T-helper 1 cell treated with Interleukin-12 subunit alpha and Interleukin-12 subunit beta and Interleukin-4 antibody, amounts not matched to agents 30 ng/mL and 1 ng/mL, for 36 hours (primary cell): ENCODE results near the gene MAP1S. TPM values are rescaled to one million over a fixed set of nuclear protein-coding genes. Genes with fewer than 3 reads are reported as not detected.
"Not testable (repeated sequence)": the region's sequence is repeated elsewhere in the genome, so short reads cannot be mapped to it uniquely, and the experiment has no call there.

Source experiments
- intact Hi-C: fragments of 100-400 bp; cut with micrococcal nuclease; formaldehyde crosslinking; loops from one replicate; pipeline ENCODE4 v1.15.1; 2024
- total RNA-seq: library from RNA; stranded (reverse); gene quantifications from 2 replicates; pipeline ENCODE4 v1.2.3, GENCODE V29; 2022

Gene MAP1S
- total RNA-seq, 1 donor from 2014 or later, result 70.8 TPM

DNA sequence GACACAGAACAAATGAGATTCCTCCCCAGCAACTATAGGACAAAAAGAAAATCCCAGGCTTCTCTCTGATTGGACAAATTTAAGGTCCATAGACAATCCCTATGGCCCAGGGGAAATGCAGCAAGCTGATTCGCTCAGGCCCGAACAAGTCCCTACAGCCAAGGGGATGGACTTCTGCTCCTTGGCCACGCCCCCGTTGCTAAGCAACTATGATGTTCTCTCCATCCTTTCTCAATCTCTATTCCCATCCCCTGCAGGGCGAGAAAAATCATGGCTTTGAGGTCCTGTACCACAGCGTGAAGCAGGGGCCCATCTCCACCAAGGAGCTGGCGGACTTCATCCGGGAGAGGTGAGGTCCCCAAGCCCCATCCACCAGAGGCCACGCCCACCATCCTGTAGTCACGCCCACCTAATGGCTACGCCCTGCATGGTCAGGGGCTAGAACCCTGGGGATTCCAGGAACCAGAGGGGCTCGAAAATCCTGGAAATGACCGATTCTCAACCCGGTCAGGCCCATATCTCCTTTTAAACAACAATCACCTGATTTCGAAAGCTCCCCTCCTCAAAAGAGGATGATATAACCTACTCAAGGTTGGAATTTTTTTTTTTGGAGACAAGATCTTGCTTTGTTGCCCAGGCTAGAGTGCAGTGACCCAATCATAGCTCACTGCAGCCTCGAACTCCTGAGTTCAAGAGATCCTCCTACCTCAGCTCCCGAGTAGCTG, 43.4 kb downstream of the MAP1S start:
- intact Hi-C loops, result no loop called here

DNA sequence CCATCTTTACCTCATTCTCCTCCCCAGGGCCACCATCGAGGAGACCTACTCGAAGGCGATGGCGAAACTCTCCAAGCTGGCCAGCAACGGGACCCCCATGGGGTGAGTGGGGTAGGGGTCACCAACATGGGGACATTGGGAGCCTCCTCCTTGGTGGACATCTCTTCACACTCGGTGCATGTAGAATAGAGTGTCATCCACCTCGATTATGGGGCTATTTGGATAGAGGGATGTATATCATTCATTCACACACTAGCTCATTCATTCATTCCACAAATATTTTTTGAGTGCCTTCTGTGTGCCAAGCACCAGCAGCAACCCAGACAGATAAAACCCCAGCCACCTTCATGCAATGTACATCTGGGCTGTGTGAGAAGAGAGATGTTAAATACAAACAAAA, 45.1 kb downstream of the MAP1S start:
- intact Hi-C loops, result no loop called here

DNA sequence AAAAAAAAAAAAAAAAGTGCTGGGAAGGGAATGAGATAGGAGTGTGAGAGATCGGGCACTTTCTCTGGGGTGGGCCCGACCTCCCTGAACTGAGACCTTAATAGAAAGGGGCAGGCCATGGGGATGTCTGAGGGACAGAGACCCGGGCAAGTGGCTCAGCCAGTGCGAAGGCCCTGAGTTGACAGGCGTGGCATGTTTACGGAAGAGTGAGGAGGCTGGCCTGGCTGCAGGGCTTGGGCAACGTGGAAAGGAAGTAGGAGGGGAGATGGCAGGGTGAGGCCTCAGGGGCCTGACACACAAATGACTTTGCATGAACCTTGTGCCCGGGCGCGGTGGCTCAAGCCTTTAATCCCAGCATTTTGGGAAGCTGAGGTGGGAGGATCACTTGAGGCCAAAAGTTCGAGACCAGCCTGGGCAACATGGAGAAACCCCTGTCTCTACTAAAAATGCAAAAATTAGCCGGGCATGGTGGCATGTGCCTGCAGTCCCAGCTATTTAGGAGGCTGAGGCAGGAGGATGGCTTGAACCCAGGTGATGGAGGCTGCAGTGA, 45.9 kb downstream of the MAP1S start:
- intact Hi-C loops, result no loop called here

DNA sequence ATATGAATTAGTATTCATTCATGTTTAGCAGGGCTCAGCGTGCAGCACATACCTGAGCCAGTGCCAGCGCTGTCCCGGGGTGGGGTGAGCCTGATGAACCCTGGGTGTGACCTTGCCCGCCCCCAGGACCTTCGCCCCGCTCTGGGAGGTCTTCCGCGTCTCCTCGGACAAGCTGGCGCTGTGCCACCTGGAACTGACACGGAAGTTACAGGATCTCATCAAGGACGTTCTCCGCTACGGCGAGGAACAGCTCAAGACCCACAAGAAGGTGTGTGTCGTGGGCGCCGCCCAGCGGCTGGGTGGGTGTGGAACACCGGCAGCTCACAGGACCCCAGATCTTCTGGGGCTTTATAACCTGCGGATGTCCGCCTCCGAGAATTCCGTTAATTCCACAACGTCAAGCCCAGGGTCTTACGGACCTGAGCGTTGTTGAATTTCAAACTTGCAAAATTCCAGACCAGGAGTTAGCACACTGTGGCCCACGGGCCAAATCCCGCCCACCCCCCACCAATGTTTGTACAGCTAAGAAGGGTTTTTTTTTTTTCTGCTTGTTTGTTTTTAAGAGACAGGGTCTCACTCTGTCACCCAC, 47.4 kb downstream of the MAP1S start:
- intact Hi-C loops, result loop anchor here (1.0 kb wide), 1 partner anchor 63 kb away; no protein-coding TSS in a partner anchor

DNA sequence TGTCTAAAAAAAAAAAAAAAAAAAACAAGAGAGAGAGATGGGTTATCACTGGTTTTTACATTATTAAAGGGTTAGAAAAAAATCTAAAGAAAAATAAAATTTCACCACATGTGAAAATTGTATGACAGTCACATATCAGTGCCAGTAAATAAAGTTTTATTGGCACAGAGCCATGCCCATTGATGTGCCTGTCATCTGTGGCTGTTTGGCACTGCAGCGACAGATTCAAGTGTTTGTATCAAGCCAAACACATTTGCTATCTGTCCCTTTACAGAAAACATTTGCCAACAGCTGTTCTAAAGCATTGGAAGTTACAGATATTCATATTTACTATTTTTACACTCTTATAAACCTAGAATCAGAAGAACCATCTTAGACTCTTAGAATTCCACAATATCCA, 48.3 kb downstream of the MAP1S start:
- intact Hi-C loops, result no loop called here

DNA sequence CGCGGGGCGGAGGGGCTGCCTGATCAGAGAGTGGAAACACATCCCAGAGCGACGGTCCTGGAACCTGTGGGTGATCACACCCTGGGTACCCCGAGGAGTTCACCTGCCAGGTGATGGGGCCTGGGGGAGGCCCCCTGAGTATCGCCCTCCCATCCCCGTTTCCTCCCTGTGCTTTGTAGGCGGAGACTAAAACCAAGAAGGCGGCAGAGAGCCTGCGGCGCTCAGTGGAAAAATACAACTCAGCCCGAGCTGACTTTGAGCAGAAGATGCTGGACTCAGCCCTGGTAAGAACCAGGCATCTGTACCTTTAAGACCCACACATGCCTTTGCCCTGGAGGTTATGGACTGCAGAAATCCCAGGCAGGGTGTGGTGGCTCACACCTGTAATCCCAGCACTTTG, 51.3 kb downstream of the MAP1S start:
- intact Hi-C loops, result no loop called here

DNA sequence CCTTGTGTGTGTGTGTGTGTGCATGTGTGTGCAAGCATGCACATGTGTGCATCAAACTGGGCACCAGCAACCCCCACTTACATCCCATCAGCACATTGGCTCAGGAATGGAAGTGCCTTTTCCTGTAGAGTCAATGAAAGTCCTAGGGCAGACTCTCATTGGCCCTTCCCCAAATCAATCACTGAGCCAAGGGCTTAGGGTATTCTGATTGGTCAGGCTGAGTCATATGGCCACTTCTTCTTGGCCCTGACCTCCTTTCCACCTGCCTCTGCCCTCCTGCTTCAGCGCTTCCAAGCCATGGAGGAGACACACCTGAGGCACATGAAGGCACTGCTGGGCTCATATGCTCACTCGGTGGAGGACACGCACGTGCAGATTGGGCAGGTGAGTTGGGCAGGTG, 52.9 kb downstream of the MAP1S start:
- intact Hi-C loops, result no loop called here

DNA sequence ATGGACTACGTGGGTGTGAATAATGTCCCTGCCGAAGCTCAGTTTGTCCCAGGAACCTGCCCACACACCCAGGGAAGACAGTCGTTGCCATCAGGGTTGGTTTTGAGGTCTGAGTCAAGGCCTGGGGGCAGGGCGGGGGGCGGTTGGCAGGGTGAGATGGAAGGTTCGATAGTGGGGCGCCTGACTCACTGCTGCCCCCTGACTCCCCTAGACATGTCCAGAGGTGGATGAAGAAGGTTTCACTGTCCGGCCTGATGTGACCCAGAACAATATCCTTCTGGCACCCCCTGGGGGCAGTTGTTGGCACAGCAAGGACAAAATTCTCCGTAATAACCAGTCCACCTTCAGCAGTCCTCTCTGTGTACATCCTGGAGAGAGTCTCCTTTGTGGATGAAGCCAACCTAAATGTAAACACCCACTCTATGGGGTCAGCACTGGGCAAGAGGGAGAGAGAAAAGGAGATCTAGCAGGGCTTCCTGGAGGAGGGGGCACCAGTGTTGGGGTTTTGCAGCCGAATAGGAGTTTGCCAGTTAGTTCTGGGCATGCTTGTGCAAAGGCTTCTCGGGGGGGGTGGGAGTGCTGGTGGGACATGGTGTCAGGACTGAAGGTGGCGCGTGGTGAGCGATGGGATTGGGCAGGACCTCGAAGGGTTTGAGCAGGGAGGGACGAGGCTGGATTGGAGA, 56.1 kb downstream of the MAP1S start:
- intact Hi-C loops, result loop anchor here (1.0 to 2.0 kb wide), 2 partner anchors 9 to 71 kb away; no protein-coding TSS in a partner anchor

DNA sequence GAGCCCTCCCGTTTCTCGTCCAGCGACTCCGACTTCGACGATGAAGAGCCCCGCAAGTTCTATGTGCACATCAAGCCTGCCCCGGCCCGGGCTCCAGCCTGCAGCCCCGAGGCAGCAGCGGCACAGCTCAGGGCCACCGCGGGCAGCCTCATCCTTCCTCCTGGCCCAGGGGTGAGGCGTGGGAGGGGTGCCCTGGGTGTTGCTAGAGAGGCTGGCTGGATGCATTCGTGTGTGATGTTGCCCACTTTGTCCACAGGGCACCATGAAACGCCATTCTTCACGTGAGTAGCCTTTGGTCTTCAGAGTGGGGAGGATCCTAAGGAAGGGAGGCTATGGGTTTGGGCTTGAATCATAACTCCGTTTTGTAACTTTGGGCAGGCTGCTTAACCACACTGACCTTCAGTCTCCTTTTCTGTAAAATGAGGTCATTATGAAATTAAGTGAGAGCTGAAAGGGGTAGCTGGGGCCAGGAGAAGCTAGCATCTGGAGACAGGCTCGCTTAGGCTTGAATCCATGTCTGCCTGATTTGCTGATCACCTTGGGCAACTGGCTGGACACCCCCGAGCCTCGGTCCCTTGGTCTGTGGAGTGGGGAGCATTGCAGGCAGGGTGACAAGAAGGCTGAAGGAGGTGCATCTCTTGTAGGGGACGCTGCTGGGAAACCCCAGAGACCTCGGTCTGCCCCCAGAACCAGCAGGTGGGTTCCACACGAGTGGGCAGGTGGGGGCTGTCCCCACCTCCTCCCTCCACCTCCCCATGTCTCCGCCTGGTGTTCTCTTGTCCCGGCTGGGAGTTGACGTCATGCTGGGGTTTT, 56.9 kb downstream of the MAP1S start:
- intact Hi-C loops, result loop anchor here (1.0 to 2.0 kb wide), 2 partner anchors 8 to 71 kb away; no protein-coding TSS in a partner anchor

DNA sequence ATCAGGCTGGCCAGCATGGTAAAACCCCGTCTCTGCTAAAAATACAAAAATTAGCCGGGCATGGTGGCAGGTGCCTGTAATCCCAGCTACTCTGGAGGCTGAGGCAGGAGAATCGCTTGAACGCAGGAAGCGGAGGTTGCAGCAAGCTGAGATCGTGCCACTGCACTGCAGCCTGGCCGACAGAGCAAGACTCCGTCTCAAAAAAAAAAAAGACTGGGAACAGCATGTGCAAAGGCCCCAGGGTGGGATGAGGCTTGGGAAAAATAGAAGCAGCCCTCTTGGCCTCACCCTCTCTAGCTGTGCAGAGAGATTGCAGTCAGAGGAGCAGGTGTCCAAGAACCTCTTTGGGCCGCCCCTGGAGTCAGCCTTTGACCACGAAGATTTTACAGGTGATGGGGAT, 58.6 kb downstream of the MAP1S start:
- intact Hi-C loops, result not testable (repeated sequence)

DNA sequence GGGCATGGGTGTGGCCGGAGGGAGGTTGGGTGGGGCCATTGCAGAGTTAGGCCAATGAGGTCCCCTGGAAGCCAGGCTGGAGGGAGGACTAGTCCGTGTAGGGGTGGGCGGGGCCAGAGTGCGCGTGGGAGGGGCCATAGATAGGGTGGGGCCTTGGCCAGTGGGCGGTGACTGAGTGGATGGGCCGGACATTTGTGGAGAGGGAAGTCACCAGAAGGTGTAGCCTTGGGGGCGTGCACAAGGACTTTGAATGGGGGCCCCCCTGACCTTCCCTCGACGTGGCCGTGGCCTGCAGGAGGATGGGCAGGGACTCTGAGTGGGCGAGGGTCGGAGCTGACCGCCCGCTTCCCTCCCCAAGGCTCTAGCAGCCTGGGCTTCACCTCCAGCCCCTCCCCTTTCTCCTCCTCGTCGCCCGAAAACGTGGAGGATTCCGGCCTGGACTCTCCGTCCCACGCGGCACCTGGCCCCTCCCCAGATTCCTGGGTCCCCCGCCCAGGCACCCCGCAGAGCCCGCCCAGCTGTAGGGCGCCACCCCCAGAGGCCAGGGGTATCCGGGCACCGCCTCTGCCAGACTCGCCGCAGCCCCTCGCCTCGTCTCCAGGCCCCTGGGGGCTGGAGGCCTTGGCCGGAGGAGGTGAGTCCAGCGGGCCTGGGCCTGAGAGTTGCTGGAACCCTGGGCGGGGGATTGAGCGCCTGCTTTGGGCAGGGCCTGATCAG, 59.1 kb downstream of the MAP1S start:
- intact Hi-C loops, result no loop called here

DNA sequence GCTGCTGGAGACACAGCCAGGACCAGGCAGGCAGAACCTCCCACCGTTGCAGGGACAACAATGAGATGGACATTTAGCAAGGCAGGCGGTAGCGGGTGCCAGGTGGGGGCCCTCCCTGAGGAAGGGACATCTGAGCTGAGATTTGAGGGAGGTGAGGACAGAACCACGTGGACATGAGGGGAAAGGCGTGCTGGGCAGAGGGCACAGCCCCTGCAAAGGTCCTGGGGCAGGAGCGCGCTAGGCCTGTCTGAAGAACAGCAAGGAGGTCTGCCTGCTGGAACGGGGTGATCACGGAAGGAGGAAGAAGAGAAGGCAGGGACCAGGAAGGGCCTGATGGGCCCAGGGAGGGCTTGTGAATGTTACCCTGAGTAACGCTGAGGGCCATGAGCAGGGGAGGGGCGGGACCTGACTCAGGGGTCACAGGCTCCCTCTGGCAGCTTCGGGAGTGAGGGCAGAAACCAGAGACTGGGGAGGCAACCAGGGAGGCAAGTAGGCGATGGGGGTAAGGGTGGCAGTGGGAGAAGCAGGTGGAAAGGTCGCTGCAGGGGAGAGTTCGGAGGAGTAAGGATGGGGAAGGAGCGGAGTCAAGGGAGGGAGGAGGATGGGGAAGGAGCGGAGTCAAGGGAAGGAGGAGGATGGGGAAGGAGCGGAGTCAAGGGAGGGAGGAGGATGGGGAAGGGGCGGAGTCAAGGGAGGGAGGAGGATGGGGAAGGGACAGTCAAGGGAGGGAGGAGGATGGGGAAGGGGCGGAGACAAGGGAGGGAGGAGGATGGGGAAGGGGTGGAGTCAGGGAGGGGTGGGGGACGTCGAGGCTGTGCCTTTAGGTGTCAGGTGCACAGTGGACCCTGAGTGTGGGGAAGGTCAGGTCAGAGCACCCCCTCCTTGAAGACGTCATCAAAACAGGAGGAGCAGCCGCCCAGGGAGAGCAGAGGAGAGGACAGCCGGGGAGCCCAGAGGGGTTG, 60.0 kb downstream of the MAP1S start:
- intact Hi-C loops, result no loop called here

DNA sequence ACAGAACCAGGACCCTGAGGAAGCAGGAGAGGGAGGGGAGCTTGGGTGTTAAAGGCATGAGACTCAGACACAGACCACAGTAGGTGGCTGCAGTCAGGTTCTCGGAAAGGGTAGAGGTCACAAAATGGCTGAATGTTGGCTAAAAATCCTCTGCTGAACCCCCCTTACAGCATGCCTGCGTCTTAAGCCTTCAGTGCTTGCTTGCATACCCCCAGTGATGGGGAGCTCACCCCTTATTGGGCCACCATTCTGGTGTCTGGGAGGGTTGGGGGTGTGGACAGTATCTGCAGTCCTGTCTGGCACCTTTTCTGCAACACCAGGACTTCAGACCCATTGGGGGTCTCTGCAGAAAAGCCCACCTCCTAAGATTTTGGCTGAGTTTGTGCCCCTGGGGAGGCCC, 61.5 kb downstream of the MAP1S start:
- intact Hi-C loops, result no loop called here

DNA sequence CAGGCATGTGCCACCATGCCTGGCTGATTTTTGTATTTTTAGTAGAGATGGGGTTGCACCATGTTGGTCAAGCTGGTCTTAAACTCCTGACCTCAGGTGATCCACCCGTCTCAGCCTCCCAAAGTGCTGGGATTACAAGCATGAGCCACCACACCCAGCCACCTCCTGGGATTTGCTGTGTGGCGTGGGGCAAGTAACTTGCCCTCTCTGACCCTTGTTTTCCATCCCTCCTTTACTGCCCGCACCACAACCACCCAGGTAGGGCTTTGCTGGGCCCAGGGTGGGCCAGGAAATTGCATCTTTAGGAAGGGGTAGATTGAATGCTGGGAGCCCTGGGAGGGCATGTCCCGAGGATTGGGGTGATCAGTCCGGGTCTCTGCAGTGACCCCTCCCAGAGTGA, 64.4 kb downstream of the MAP1S start:
- intact Hi-C loops, result loop anchor here (1.0 kb wide), 3 partner anchors 8 to 79 kb away; no protein-coding TSS in a partner anchor

Other genes starting within 250 kb of the MAP1S start
- gene SLC27A1, start 249.0 kb upstream of the MAP1S start, total RNA-seq, result 1.4 and 1.7 TPM in 2 replicates
- gene PGLS, start 207.8 kb upstream of the MAP1S start, total RNA-seq, result 63.3 and 68.7 TPM in 2 replicates
- 53.4 and 62.0 TPM in 2 replicates for gene COLGALT1, start 163.8 kb upstream of the MAP1S start, total RNA-seq
- gene UNC13A, start 31.1 kb upstream of the MAP1S start, total RNA-seq, result 0.27 TPM in 1 of 2 replicates, not detected in the other
- 94.1 and 98.7 TPM in 2 replicates for gene FCHO1, start 32.0 kb downstream of the MAP1S start, total RNA-seq
- 0.61 and 0.90 TPM in 2 replicates for gene B3GNT3, start 75.7 kb downstream of the MAP1S start, total RNA-seq
- 11.8 and 13.9 TPM in 2 replicates for gene INSL3, start 102.0 kb downstream of the MAP1S start, total RNA-seq
- gene JAK3, start 128.5 kb downstream of the MAP1S start, total RNA-seq, result 336 and 345 TPM in 2 replicates
- 2,028 and 2,084 TPM in 2 replicates for gene RPL18A, start 140.4 kb downstream of the MAP1S start, total RNA-seq
- 1.6 and 2.2 TPM in 2 replicates for gene SLC5A5, start 152.5 kb downstream of the MAP1S start, total RNA-seq
- gene CCDC124, start 213.5 kb downstream of the MAP1S start, total RNA-seq, result 64.3 and 72.2 TPM in 2 replicates
- gene KCNN1, start 247.6 kb downstream of the MAP1S start, total RNA-seq, result 0.20 TPM in 1 of 2 replicates, not detected in the other